ENCODE results near the gene CALN1.
"Not testable (repeated sequence)": the region's sequence is repeated elsewhere in the genome, so short reads cannot be mapped to it uniquely, and the experiment has no call there.

CALN1 gene

DNA sequence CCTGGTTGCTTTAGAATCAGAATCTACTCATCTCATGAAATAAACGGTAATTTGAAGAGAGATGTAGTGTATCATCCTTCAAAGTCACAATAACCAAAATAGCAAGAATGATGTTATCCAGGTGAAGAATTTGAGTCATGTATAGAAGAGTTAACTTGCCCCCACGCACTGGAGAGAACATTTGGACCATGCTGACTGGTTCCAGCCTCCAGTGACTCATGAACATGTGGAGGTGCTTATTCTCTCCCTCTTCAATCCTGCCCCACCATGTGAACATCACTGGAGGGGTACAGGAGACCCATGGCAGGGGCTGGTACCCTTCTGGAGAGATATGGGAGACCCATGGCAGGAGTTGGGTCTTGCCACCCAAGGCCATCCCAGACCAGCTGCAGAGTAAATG lies 427.8 kb downstream of the CALN1 start:
- no peak for DNase-seq (ENCODE audit: low read depth in 2 of 2)

GRCh38 chr7:71982851-71983250 lies 429.3 kb downstream of the CALN1 start:
- no peak for DNase-seq (ENCODE audit: low read depth in 2 of 2)

DNA sequence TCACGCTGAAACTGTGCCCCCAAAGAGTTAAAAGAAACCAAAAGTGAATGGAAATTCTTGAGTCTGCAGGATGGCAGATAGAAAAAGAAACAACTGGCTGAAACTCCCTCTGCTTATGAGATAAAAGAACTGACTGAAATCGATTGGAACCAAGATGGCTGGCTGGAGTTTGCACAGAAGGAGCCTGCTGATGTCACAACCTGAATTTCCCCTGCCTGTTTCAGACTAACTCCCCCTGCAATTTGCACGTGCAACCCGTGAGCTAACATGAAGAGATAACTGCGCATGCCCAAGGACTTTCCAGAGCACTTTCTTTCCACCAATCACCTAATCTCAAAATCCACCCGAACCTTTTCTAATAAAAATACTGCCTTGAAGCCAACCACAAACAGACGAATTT lies 435.5 kb downstream of the CALN1 start:
- DNase-seq (ENCODE audit: low read depth in 2 of 2), result no peak

GRCh38 chr7:71974611-71975010 lies 437.5 kb downstream of the CALN1 start:
- no peak for DNase-seq (ENCODE audit: low read depth in 2 of 2)

DNA sequence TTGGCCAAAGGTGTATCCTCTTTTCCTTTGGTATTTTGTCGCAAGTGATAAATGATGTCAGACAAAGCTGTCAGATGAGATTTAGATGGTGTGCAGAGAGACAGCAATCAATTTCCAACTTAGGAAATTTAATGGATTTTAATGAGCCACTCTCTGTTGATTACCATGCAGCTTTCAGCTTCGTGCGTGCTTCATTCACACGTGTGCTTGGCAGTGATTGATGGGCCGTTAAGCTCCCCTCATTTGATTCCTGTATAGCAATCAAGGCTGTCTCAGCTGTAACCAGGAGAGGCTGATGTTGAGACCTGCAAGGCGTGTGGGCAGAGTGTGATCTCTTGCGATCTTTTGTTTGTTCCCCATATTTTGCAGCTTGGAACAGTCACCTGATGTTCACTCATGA lies 439.6 kb downstream of the CALN1 start:
- no peak for DNase-seq (ENCODE audit: low read depth in 2 of 2)

DNA sequence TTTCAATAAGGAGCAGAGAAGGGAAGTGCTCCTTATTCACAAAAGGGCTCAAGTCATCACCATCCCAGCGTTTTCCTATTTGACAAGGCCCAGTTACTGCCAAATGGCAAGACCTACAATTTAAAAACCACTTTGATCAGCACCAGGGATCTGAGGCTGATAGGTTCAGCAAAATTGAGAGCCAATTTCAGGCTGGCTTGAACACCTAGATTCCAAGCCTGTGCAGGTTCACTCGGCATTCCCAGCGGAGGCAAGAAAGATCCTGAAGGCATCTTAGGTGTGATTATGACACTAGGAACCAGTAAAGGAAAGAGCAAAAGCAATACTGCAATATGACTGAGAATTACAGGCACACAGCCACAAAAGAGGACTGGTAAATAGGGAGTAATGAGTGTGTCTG lies 441.4 kb downstream of the CALN1 start:
- no peak for DNase-seq (ENCODE audit: low read depth in 2 of 2)

GRCh38 chr7:71962636-71963035 lies 449.5 kb downstream of the CALN1 start:
- DNase-seq (ENCODE audit: low read depth in 2 of 2), result no peak

GRCh38 chr7:71961283-71961682 lies 450.9 kb downstream of the CALN1 start:
- no peak for DNase-seq (ENCODE audit: low read depth in 2 of 2)

DNA sequence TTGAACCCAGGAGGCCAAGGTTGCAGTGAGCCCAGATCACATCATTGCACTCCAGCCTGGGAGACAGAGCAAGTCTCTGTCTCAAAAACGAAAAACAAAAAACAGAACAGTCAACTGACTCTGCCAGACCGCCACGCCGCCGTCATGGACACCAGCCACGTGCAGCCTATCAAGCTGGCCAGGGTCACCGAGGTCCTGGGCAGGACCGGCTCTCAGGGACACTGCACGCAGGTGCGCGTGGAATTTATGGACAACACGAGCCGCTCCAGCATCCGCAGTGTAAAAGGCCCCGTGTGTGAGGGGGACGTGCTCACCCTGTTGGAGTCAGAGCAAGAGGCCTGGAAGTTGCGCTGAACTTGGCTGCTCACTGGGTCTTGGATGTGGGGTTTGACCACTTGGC lies 470.0 kb downstream of the CALN1 start:
- DNase-seq (ENCODE audit: low read depth in 2 of 2), result no peak

DNA sequence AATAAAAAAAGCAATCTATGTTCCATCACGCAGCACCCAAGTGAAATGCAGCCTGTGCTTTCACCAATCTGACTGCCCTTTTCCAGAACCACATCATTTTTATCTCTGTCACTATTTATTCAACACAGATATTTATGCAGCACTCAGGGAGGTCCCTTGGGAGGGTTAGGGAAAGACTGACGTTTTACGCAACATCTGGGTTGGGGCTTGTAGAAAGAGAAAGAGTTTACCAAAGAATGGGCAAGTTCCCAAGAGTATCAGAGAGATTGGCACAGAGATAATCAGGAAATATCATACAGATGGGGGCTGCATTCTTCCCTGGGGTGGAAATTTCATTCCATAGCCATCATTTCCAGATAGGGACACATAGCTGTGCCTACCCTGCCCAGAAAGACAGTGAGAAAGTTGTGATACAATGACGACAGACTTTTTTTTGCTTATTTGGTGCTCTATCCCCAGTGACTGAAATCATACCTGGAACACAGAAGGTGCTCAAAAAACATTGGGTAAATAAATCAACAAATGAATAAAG lies 474.2 kb downstream of the CALN1 start:
- DNase-seq (ENCODE audit: low read depth in 2 of 2), result no peak

DNA sequence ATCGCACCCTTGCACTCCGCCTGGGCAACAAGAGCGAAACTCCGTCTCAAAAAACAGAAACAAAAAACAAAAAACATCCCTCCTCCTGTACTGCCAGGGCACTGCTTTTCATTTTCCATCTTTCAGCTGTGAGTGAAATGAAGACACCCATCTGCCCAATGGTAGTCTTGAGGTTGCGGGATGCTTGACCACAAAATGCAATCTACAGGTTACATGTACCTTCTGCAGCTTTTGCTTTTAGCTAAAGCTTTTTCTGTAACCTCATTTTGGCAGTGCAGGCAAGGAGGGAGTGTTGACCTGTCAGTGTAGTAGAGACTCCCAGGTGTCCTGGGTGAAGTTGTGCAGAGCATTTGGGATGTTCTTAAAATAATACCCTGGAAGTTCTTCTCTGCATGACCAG lies 476.5 kb downstream of the CALN1 start:
- no peak for DNase-seq (ENCODE audit: low read depth in 2 of 2)

DNA sequence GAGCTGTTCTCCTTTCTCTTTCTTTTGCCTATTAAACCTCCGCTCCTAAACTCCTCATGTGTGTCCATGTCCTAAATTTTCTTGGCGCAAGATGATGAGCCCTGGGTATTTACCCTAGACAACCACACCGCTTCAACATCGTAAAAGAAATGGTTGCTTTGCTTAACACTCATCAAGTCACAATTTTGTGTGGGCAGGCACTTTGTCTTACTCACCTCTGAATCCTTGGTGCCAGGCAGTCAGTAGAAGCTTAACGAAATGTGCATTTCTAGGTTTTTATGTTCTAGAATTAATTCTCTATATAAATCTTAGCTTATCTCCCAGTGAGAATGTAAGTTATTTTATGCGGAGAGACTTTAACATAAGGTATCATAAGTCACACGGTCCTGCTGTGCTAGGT lies 478.7 kb downstream of the CALN1 start:
- no peak for DNase-seq (ENCODE audit: low read depth in 2 of 2)

GRCh38 chr7:71925663-71926062 lies 486.5 kb downstream of the CALN1 start:
- no peak for DNase-seq (ENCODE audit: low read depth in 2 of 2)

DNA sequence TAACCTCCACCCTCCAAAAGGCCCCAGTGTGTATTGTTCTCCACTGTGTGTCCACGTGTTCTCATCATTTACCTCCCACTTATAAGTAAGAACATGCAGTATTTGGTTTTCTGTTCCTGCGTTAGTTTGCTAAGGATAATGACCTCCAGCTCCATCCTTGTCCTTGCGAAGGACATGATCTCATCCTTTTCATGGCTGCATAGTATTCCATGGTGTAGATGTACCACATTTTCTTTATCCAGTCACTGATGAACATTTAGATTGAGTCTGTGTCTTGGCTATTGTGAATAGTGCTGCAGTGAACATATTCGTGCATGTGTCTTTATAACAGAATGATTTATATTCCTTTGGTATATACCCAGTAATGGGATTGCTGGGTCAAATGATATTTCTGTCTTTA lies 497.9 kb downstream of the CALN1 start:
- not testable (repeated sequence) for DNase-seq (ENCODE audit: low read depth in 2 of 2)

DNA sequence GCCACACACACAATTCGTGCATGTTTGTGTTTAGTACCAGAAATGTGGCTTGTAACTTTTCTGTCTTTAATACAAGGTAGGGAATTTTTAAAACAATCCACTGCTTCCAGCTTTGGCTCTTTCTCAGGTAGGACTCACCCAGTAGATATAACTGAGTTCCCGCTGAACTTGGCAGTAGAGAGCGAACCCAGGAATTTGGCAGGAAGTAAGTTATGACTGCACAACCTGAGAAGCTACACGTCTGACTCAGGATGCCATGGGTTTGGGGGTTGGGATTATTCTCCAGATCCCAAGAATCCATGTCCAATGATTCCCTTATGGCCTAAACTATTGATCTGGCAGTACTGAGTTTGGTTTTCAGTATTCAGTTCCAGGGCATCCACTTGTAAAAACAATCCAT lies 499.7 kb downstream of the CALN1 start:
- DNase-seq (ENCODE audit: low read depth in 2 of 2), result no peak

- DNase-seq (ENCODE audit: low read depth in 2 of 2), result no peak
Observed at GRCh38 chr7:71911051-71911450, 501.1 kb downstream of the CALN1 start.

DNA sequence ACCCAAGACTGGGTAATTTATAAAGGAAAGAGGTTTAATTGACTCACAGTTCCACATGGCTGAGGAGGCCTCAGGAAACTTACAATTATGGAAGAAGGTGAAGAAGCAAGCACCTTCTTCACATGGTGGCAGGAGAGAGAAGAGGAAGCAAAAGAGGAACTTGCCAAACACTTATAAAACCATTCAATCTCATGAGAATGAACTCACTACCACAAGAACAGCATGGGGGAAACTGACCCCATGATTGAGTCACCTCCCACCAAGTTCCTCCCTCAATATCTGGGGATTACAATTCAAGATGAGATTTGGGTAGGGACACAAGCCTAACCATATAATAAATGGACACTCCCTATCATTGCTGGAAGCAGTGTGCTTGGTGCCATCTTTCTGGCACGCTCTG lies 506.3 kb downstream of the CALN1 start:
- DNase-seq (ENCODE audit: low read depth in 2 of 2), result no peak

- DNase-seq (ENCODE audit: low read depth in 2 of 2), result no peak
Observed at GRCh38 chr7:71904484-71904883, 507.7 kb downstream of the CALN1 start.

DNA sequence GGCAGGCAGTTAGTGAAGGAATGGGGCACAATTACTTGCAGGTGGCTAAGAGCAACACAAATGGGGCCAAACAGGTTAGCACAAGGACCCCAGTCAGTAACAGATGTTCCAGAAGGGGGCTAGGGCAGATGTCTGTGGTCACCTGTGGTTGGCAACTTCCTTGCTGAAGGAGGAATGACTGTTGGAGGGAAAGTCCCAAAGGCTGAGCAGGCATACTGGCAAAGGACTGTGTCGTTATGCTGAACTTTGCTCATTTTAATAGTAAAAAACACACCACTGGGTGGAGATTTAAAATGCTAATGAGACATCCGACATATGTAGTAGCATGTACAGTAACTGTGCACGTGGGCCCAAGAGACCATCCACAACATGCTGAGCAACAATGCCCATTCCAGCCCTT lies 511.6 kb downstream of the CALN1 start:
- no peak for DNase-seq (ENCODE audit: low read depth in 2 of 2)

GRCh38 chr7:71896535-71896934 lies 515.6 kb downstream of the CALN1 start:
- no peak for DNase-seq (ENCODE audit: low read depth in 2 of 2)

DNA sequence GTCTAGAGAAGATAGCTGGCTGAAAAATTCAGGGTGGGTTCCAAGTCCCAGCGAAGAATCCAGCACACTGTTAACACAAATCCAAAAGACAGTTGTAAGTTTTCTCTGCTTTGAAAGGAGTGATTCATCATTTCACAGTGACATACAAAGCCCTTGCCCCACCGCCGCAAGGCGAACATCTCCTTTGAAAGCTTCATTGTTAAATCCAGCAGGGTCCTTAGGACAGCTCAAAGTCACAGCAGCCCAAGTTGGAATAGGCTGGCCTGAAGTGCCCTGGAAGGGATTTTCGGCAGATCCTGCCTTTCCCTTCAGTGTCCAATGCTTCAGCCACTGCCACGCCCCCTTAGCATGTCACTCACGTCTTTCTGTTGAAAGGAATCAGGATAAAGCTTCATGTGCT lies 526.1 kb downstream of the CALN1 start:
- DNase-seq (ENCODE audit: low read depth in 2 of 2), result no peak

GRCh38 chr7:71885487-71885886 lies 526.7 kb downstream of the CALN1 start:
- DNase-seq (ENCODE audit: low read depth in 2 of 2), result no peak

GRCh38 chr7:71883415-71883814 lies 528.7 kb downstream of the CALN1 start:
- no peak for DNase-seq (ENCODE audit: low read depth in 2 of 2)

GRCh38 chr7:71871446-71871845 lies 540.7 kb downstream of the CALN1 start:
- no peak for DNase-seq (ENCODE audit: low read depth in 2 of 2)

DNA sequence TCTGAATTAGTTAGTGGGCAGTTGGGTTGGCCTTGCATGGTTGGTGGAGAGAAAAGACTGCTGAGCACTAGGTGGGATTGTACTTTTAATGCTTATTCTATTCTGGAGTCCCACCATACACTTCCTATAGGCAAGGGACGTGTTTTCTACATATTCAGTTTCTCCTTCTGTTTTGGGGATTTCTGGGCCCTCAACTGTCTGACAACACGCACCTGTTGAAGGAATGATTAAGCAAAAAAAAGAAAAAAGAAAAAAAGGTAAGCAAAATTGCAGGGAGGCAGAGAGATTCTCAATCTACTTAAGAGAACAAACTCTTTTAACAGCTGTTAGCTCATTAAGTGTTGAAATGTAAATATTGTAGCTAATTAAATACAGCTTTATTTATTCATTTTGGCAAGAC lies 541.3 kb downstream of the CALN1 start:
- no peak for DNase-seq (ENCODE audit: low read depth in 2 of 2)
